22Rv1 (cell line): Measurements from ENCODE around the gene SRGAP1.

Experiments
- ZFX ChIP-seq: fragments of 450-650 bp; IDR thresholded peaks from 2 replicates; pipeline ENCODE4 v1.6.1; 2017; ENCODE audit warnings: antibody characterized with exemption, borderline replicate concordance
- TF ChIP-seq, protein P1 (sequence below): fragments of 450-650 bp; IDR thresholded peaks from 2 replicates; pipeline ENCODE4 v1.5.1; 2017; ENCODE audit warnings: mild to moderate bottlenecking

DNA sequence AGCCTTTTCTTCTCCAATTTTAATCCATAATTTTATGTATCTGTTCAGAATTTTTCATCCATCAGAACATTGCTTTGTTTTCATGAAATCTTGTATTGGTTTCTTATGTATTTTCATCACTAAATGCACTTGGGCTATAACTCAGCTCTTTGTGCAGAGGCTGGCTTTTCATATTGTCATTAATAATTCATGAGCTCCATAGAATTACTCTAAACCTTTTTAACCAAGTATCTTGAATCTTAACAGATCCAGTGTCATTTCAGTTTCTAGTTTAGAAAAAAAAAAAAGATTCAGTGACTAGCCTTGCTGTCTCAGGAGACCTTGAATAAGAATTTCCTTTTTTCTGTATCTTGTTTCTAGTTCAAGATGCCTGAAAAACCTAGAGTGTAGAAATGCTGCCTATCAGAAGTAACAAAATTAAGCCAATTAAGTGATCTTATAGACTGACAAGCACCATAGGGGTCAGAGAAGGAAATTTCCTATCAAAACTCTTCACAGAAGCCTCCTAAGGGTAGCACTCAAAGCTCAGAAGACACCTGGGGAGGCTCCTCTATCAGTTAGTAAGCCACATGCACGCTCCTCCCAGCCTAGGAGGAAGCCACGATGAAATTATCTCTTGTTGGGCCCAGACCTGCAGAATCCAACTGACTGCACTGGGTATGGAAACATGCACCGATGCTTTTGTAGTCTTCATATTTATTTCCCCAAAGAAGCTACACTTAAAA is 214.2 kb downstream of the SRGAP1 start:
- TF ChIP-seq, protein P1, sequence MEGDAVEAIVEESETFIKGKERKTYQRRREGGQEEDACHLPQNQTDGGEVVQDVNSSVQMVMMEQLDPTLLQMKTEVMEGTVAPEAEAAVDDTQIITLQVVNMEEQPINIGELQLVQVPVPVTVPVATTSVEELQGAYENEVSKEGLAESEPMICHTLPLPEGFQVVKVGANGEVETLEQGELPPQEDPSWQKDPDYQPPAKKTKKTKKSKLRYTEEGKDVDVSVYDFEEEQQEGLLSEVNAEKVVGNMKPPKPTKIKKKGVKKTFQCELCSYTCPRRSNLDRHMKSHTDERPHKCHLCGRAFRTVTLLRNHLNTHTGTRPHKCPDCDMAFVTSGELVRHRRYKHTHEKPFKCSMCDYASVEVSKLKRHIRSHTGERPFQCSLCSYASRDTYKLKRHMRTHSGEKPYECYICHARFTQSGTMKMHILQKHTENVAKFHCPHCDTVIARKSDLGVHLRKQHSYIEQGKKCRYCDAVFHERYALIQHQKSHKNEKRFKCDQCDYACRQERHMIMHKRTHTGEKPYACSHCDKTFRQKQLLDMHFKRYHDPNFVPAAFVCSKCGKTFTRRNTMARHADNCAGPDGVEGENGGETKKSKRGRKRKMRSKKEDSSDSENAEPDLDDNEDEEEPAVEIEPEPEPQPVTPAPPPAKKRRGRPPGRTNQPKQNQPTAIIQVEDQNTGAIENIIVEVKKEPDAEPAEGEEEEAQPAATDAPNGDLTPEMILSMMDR, result no peak
- TF ChIP-seq ZFX, result no peak
